Spleen (tissue), 7 donors: ENCODE measurements around the gene SMPX.

ENCODE experiments used
- POLR2A ChIP-seq, 3 donors: fragments of 450-650 bp; IDR thresholded peaks; one replicate each; pipeline ENCODE4 v1.5.1; 2017; ENCODE audit warnings: antibody characterized with exemption in 3 of 3, mild to moderate bottlenecking in 1 of 3
- POLR2AphosphoS5 ChIP-seq, 3 donors: sonication (generic); formaldehyde crosslinking; IDR thresholded peaks; one replicate each; pipeline ENCODE4 v1.5.1; 2017; ENCODE audit warnings: antibody characterized with exemption in 3 of 3
- TF ChIP-seq, protein P1 (sequence below), 11 experiments: fragments of 200-600 bp in 7 of 11; fragments of 450-650 bp in 4 of 11; sonication (generic) in 4 of 11; IDR thresholded peaks in 8 of 11; conservative IDR thresholded peaks in 3 of 11; 1 replicate in 7 of 11; 2 replicates in 4 of 11; pipeline versions ENCODE4 v1.4.0 to v1.8.0; 2016 to 2021; ENCODE audit warnings: antibody characterized with exemption in 11 of 11, inconsistent platforms in 4 of 11, mild to moderate bottlenecking in 1 of 11
- donor health status: DM: no; HTN: no; CAD: no; lungs with moderate emphysema.
- donor health status: DM: no; HTN: no; CAD: no.
- donor health status: DM: no; HTN: no; CAD: no.

- TF ChIP-seq, protein P1, sequence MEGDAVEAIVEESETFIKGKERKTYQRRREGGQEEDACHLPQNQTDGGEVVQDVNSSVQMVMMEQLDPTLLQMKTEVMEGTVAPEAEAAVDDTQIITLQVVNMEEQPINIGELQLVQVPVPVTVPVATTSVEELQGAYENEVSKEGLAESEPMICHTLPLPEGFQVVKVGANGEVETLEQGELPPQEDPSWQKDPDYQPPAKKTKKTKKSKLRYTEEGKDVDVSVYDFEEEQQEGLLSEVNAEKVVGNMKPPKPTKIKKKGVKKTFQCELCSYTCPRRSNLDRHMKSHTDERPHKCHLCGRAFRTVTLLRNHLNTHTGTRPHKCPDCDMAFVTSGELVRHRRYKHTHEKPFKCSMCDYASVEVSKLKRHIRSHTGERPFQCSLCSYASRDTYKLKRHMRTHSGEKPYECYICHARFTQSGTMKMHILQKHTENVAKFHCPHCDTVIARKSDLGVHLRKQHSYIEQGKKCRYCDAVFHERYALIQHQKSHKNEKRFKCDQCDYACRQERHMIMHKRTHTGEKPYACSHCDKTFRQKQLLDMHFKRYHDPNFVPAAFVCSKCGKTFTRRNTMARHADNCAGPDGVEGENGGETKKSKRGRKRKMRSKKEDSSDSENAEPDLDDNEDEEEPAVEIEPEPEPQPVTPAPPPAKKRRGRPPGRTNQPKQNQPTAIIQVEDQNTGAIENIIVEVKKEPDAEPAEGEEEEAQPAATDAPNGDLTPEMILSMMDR (IDR thresholded peaks at IDR 0.05 in 8 of 11, conservative IDR thresholded peaks at IDR 0.05 in 3 of 11) = no peak
- no peak for TF ChIP-seq POLR2AphosphoS5 (IDR thresholded peaks at IDR 0.05)
- no peak for TF ChIP-seq POLR2A (IDR thresholded peaks at IDR 0.05)
These were observed 15.8 kb downstream of the SMPX start for GRCh38 chrX:21741869-21742701.
